OCI-LY7 (cell line): Measurements from ENCODE around the gene CLDN16. TPM values are rescaled to one million over a fixed set of nuclear protein-coding genes. Genes with fewer than 3 reads are reported as not detected.

ENCODE experiments used
- BruUV-seq: library from RNA; stranded (reverse); fragments of 400-500 nt; replicated peaks from 2 replicates; lab custom pipeline; 2021; lab: Mats Ljungman, UMichigan
- CTCF ChIA-PET: fragments of 300-600 bp; sonication (Branson Sonifier 250); formaldehyde crosslinking; loops from one replicate; lab custom pipeline; 2022; ENCODE audit warnings: antibody characterized with exemption; ENCODE audit not compliant: unreplicated experiment; lab: Charles Lee
- POLR2A ChIA-PET: fragments of 300-600 bp; sonication (Branson Sonifier 250); formaldehyde crosslinking; loops from one replicate; lab custom pipeline; 2022; ENCODE audit warnings: antibody characterized with exemption; lab: Charles Lee
- DNase-seq: peaks from one replicate; pipeline ENCODE4 v3.0.0-alpha.2; 2015; ENCODE audit warnings: low spot score
- H2AFZ ChIP-seq: fragments of 200-600 bp; sonication (generic), shearing (Covaris generic); 2 replicates; pipeline ENCODE4 v1.6.1; 2014; ENCODE audit warnings: mild to moderate bottlenecking, antibody characterized with exemption, low read length, moderate library complexity
- H3K27ac ChIP-seq: fragments of 200-600 bp; sonication (generic); 2 replicates; pipeline ENCODE4 v1.5.1; 2014; ENCODE audit warnings: mixed run types, low read depth, mild to moderate bottlenecking, moderate library complexity, low read length, inconsistent platforms; ENCODE audit not compliant: poor library complexity, severe bottlenecking
- H3K36me3 ChIP-seq: fragments of 200-600 bp; sonication (generic); 2 replicates; pipeline ENCODE4 v1.6.1; 2014; ENCODE audit warnings: mild to moderate bottlenecking, antibody characterized with exemption, low read length, moderate library complexity, mixed read lengths; ENCODE audit not compliant: insufficient read depth
- H3K4me1 ChIP-seq: fragments of 200-600 bp; sonication (generic); 2 replicates; pipeline ENCODE4 v1.5.1; 2014; ENCODE audit warnings: mild to moderate bottlenecking, low read length; ENCODE audit not compliant: insufficient read depth, poor library complexity, severe bottlenecking
- H3K4me2 ChIP-seq: fragments of 200-600 bp; sonication (generic); 2 replicates; pipeline ENCODE4 v1.6.1; 2014; ENCODE audit warnings: mild to moderate bottlenecking, low read length
- H3K4me3 ChIP-seq: fragments of 200-600 bp; sonication (generic); 2 replicates; pipeline ENCODE4 v1.5.1; 2014; ENCODE audit warnings: mild to moderate bottlenecking, low read depth, low read length; ENCODE audit not compliant: poor library complexity, severe bottlenecking
- H3K79me2 ChIP-seq: fragments of 200-600 bp; sonication (generic); 2 replicates; pipeline ENCODE4 v1.6.1; 2016; ENCODE audit warnings: low read depth, mild to moderate bottlenecking, low read length, moderate library complexity, mixed read lengths; ENCODE audit not compliant: insufficient read depth
- H3K9me2 ChIP-seq: fragments of 200-600 bp; sonication (generic); 2 replicates; pipeline ENCODE4 v1.6.1; 2016; ENCODE audit warnings: mild to moderate bottlenecking, low read length, mixed read lengths; ENCODE audit not compliant: insufficient read depth
- H3K9me3 ChIP-seq: fragments of 200-600 bp; sonication (generic); 2 replicates; pipeline ENCODE4 v1.6.1; 2014; ENCODE audit warnings: mild to moderate bottlenecking, mixed run types, low read length, mixed read lengths
- H4K20me1 ChIP-seq: fragments of 200-600 bp; sonication (generic); 2 replicates; pipeline ENCODE4 v1.6.1; 2014; ENCODE audit warnings: mild to moderate bottlenecking, antibody characterized with exemption, low read length, moderate library complexity, mixed read lengths; ENCODE audit not compliant: insufficient read depth
- CTCF ChIP-seq: fragments of 200-600 bp; sonication (generic); conservative IDR thresholded peaks from 2 replicates; pipeline ENCODE4 v1.5.1; 2014; ENCODE audit warnings: mild to moderate bottlenecking, antibody characterized with exemption, low read length, moderate library complexity, mixed read lengths
- EZH2phosphoT487 ChIP-seq: fragments of 200-600 bp; sonication (generic); IDR thresholded peaks from 2 replicates; pipeline ENCODE4 v1.6.1; 2018; ENCODE audit warnings: low read depth, borderline replicate concordance, mild to moderate bottlenecking, mixed run types, antibody characterized with exemption, low read length, moderate library complexity, mixed read lengths
- intact Hi-C: fragments of 100-400 bp; cut with micrococcal nuclease; formaldehyde crosslinking; loops from one replicate; pipeline ENCODE4 v1.10.0; 2022; ENCODE audit not compliant: unreplicated experiment
- total RNA-seq, 2 experiments: library from RNA; depleted of rRNA in 1 of 2; stranded (reverse); fragments of >200 nt in 1 of 2; shearing (Covaris generic) in 1 of 2; gene quantifications; 2 replicates each; pipeline ENCODE4 v1.2.3, GENCODE V29; 2014 to 2022

Gene CLDN16
- total RNA-seq, 2 experiments from 2014 or later, result not detected

GRCh38 chr3:190436331-190436730 lies 48.4 kb downstream of the CLDN16 start:
- no peaks in the 10 kb centered on the region for H4K20me1 ChIP-seq
- H3K27ac ChIP-seq, result no peak overlapping the region
- BruUV-seq, result no TSS peak
- H3K36me3 ChIP-seq, result no peaks in the 10 kb centered on the region
- no peak for DNase-seq
- no peak overlapping the region for H3K4me3 ChIP-seq
- no peak for TF ChIP-seq CTCF
- no peak for TF ChIP-seq EZH2phosphoT487
- H3K4me1 ChIP-seq, result no peaks in the 10 kb centered on the region
- ChIA-PET POLR2A (no interaction called here), CTCF (no interaction called here)
- no peaks in the 10 kb centered on the region for H3K9me3 ChIP-seq
- H3K9me2 ChIP-seq, result no peaks in the 10 kb centered on the region
- no peaks in the 10 kb centered on the region for H3K79me2 ChIP-seq
- no peak overlapping the region for H3K4me2 ChIP-seq
- H2AFZ ChIP-seq, result no peak overlapping the region
- intact Hi-C loops, result no loop called here

- Histone ChIP-seq H4K20me1 (no peaks in the 10 kb centered on the region), H3K4me2 (no peak overlapping the region), H3K36me3 (no peaks in the 10 kb centered on the region), H3K27ac (no peak overlapping the region), H3K4me1 (no peaks in the 10 kb centered on the region), H2AFZ (no peak overlapping the region), H3K79me2 (no peaks in the 10 kb centered on the region), H3K4me3 (no peak overlapping the region), H3K9me3 (no peaks in the 10 kb centered on the region), H3K9me2 (no peaks in the 10 kb centered on the region)
- ChIA-PET CTCF (no interaction called here), POLR2A (interaction anchor here (0.6 to 0.9 kb wide), 2 partner anchors 16 to 1383 kb away, joined by 3 read pairs; no protein-coding TSS in a partner anchor)
- intact Hi-C loops, result no loop called here
- TF ChIP-seq CTCF, result no peak
- DNase-seq, result no peak
- BruUV-seq, result no TSS peak
Measured at GRCh38 chr3:190442240-190442639, 54.3 kb downstream of the CLDN16 start.

- H3K4me1 ChIP-seq, result no peaks in the 10 kb centered on the region
- no peaks in the 10 kb centered on the region for H3K9me2 ChIP-seq
- no peaks in the 10 kb centered on the region for H3K36me3 ChIP-seq
- TF ChIP-seq CTCF (0 out of 2 replicates have a peak, but pooled peaks have one; percentile 19), EZH2phosphoT487 (no peak)
- ChIA-PET CTCF (no interaction called here), POLR2A (interaction anchor here (0.6 kb wide), 1 partner anchor 248 kb away, joined by 5 read pairs; no protein-coding TSS in a partner anchor)
- no peak overlapping the region for H2AFZ ChIP-seq
- no peak overlapping the region for H3K4me2 ChIP-seq
- intact Hi-C loops, result no loop called here
- DNase-seq, result no peak
- no peaks in the 10 kb centered on the region for H4K20me1 ChIP-seq
- H3K27ac ChIP-seq, result no peak overlapping the region
- H3K4me3 ChIP-seq, result no peak overlapping the region
- H3K79me2 ChIP-seq, result no peaks in the 10 kb centered on the region
- H3K9me3 ChIP-seq, result no peaks in the 10 kb centered on the region
- no TSS peak for BruUV-seq
Measured at GRCh38 chr3:190443257-190443656, 55.3 kb downstream of the CLDN16 start.
